Skeletal muscle cell (primary cell): ENCODE results near the gene CSTPP1.
"Not testable (repeated sequence)": the region's sequence is repeated elsewhere in the genome, so short reads cannot be mapped to it uniquely, and the experiment has no call there.

ENCODE experiments used
- DNase-seq: peaks from one replicate; pipeline ENCODE4 v3.0.0-alpha.2; 2010; ENCODE audit warnings: low read depth
- H3K4me3 ChIP-seq: 2 replicates; pipeline ENCODE4 v1.5.1; 2011; ENCODE audit warnings: low read depth, mild to moderate bottlenecking, control low read depth, low read length, moderate library complexity

The CSTPP1 gene

DNA sequence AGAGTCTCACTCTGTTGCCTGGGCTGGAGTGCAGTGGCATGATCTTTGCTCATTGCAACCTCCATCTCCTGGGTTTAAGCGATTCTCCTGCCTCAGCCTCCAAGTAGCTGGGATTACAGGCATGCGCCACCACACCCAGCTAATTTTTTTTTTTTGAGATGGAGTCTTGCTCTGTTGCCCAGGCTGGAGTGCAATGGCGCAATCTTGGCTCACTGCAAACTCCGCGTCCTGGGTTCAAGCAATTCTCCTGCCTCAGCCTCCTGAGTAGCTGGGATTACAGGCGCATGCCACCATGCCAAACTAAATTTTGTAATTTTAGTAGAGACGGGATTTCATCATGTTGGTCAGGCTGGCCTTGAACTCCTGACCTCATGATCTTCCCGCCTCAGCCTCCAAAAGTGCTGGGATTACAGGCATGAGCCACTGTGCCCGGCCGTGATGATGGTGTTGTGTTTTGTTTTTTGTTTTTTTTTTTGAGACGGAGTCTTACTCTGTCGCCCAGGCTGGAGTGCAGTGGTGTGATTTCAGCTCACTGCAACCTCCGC, 271.5 kb downstream of the CSTPP1 start:
- DNase-seq, H3K4me3 ChIP-seq: not testable (repeated sequence)

DNA sequence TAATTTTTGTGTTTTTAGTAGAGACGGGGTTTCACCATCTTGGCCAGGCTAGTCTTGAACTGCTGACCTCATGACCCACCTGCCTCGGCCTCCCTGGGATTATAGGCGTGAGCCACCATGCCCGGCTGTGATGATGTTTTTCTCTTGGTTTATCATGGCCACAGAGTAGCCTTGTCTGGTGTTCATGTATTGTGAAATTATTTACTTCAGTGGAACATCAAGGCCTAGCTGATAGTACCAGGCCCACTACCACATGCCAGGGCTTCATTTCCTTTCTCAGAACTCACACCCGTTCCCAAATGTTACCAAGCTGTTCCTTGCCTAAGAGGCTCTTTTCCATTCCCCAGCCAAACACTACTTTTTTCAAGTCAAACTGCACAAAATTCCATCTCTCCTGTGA, 272.1 kb downstream of the CSTPP1 start:
- no peak overlapping the region for H3K4me3 ChIP-seq
- DNase-seq: no peak
